Measurements from ENCODE around the gene OXER1. TPM values are rescaled to one million over a fixed set of nuclear protein-coding genes. Genes with fewer than 3 reads are reported as not detected.

The OXER1 gene
- total and polyA plus RNA-seq, 2 of the 13 experiments (the other 11 are each of a cell fraction or from before 2014, with no cell fraction given): 8.0 to 9.0 TPM

- Histone ChIP-seq H2AFZ (ENCODE audit: low read length) (no peak overlapping the region), H3K9ac (ENCODE audit: insufficient read depth, low read depth, low read length) (no peak overlapping the region), H3K9me3 (ENCODE audit: low read length) (no peaks in the 10 kb centered on the region), H3K27ac (ENCODE audit: extremely low read length, insufficient read depth, low read length) (no peak overlapping the region), H3K4me3 (replicated peaks in 1 of 3; ENCODE audit: insufficient read depth in 1 of 3, low read depth in 2 of 3, low read length in 3 of 3) (no peak overlapping the region), H3K27me3 (ENCODE audit: control insufficient read depth in 1 of 2, insufficient read depth in 2 of 2, low read length in 2 of 2) (no peaks in the 10 kb centered on the region), H3K4me2 (ENCODE audit: low read depth, low read length) (no peak overlapping the region), H3K79me2 (ENCODE audit: insufficient read depth, low read length) (no peaks in the 10 kb centered on the region), H3K4me1 (ENCODE audit: insufficient read depth, low read length) (no peaks in the 10 kb centered on the region), H4K20me1 (ENCODE audit: insufficient read depth, low read length) (no peaks in the 10 kb centered on the region), H3K36me3 (replicated peaks in 1 of 2; ENCODE audit: control insufficient read depth in 1 of 2, insufficient read depth in 2 of 2, low read length in 2 of 2) (no peaks in the 10 kb centered on the region; a peak in 3 of 5 replicates)
- 80% methylated on average over 4 of the region's 4 CpGs for WGBS (ENCODE audit: low lambda C conversion rate)
- DNase-seq (ENCODE audit: low spot score) (no peak), FAIRE-seq (no peak), ATAC-seq (no peak)
- ChIA-PET POLR2A (no interaction called here), CTCF (ENCODE audit: low intra/inter-chr PET ratio, low total read pairs) (no interaction called here)
- in situ Hi-C loops (cut with HindIII; ENCODE audit: extremely low pct_ligation_motif_present, low pct_unique_long_range_greater_than_20kb): no loop called here
- intact Hi-C loops (cut with micrococcal nuclease; ENCODE audit: unreplicated experiment): no loop called here
- BruUV-seq (replicated peaks): no TSS peak
- TF ChIP-seq DMAP1 (CRISPR knock-in tag; IDR thresholded peaks at IDR 0.05) (no peak), REST (IDR thresholded peaks at IDR 0.05; ENCODE audit: borderline replicate concordance in 1 of 2, low read depth in 1 of 2, low read length in 2 of 2) (no peak), PHF5A (CRISPR knock-in tag; IDR thresholded peaks at IDR 0.05; ENCODE audit: low read depth, unreplicated experiment) (no peak)
Observed at GRCh38 chr2:42748840-42749239, 15.1 kb downstream of the OXER1 start.

GRCh38 chr2:42747422-42747821 lies 16.5 kb downstream of the OXER1 start:
- Histone ChIP-seq H3K9ac (ENCODE audit: insufficient read depth, low read depth, low read length) (no peak overlapping the region), H3K4me2 (ENCODE audit: low read depth, low read length) (no peak overlapping the region), H2AFZ (ENCODE audit: low read length) (no peak overlapping the region), H3K36me3 (replicated peaks in 1 of 2; ENCODE audit: control insufficient read depth in 1 of 2, insufficient read depth in 2 of 2, low read length in 2 of 2) (no peaks in the 10 kb centered on the region; a peak in 3 of 5 replicates), H3K27ac (ENCODE audit: extremely low read length, insufficient read depth, low read length) (no peak overlapping the region), H3K27me3 (ENCODE audit: control insufficient read depth in 1 of 2, insufficient read depth in 2 of 2, low read length in 2 of 2) (no peaks in the 10 kb centered on the region), H3K9me3 (ENCODE audit: low read length) (no peaks in the 10 kb centered on the region), H3K4me1 (ENCODE audit: insufficient read depth, low read length) (no peaks in the 10 kb centered on the region), H4K20me1 (ENCODE audit: insufficient read depth, low read length) (no peaks in the 10 kb centered on the region), H3K4me3 (replicated peaks in 1 of 3; ENCODE audit: insufficient read depth in 1 of 3, low read depth in 2 of 3, low read length in 3 of 3) (no peak overlapping the region), H3K79me2 (ENCODE audit: insufficient read depth, low read length) (no peaks in the 10 kb centered on the region)
- WGBS (ENCODE audit: low lambda C conversion rate): 95% methylated on average over 3 of the region's 3 CpGs
- no TSS peak for BruUV-seq (replicated peaks)
- ATAC-seq (no peak), DNase-seq (ENCODE audit: low spot score) (no peak), FAIRE-seq (no peak)
- intact Hi-C loops (cut with micrococcal nuclease; ENCODE audit: unreplicated experiment): no loop called here
- ChIA-PET POLR2A (no interaction called here), CTCF (ENCODE audit: low intra/inter-chr PET ratio, low total read pairs) (no interaction called here)
- in situ Hi-C loops (cut with HindIII; ENCODE audit: extremely low pct_ligation_motif_present, low pct_unique_long_range_greater_than_20kb): no loop called here
- TF ChIP-seq ZBTB2 (CRISPR knock-in tag; IDR thresholded peaks at IDR 0.05; ENCODE audit: low read depth) (no peak), MLLT10 (CRISPR knock-in tag; IDR thresholded peaks at IDR 0.05) (no peak), ZNF841 (CRISPR knock-in tag; IDR thresholded peaks at IDR 0.05; ENCODE audit: borderline replicate concordance) (no peak), ZNF775 (CRISPR knock-in tag; IDR thresholded peaks at IDR 0.05; ENCODE audit: borderline replicate concordance) (no peak), MTF1 (CRISPR knock-in tag; IDR thresholded peaks at IDR 0.05) (no peak), ZNF574 (CRISPR knock-in tag; IDR thresholded peaks at IDR 0.05) (no peak), ATRX (CRISPR knock-in tag; IDR thresholded peaks at IDR 0.05; ENCODE audit: borderline replicate concordance) (no peak), XRCC5 (optimal IDR thresholded peaks at IDR 0.05; ENCODE audit: low read length) (no peak), MAFK (conservative IDR thresholded peaks at IDR 0.05 in 1 of 2, IDR thresholded peaks at IDR 0.05 in 1 of 2; ENCODE audit: low read length in 2 of 2) (no peak)
